Heart right ventricle (tissue), 16 donors: ENCODE results near the gene HES6. TPM values are rescaled to one million over a fixed set of nuclear protein-coding genes. Genes with fewer than 3 reads are reported as not detected.
A peak's percentile ranks its signal among the peaks of the same experiment; 100 is the strongest.

Experiments
- ATAC-seq, 8 donors: fragments of 200-7000 bp; cut with Tn5 transposase; one replicate each; pipeline ENCODE4 v1.9.1; 2020; ENCODE audit warnings: mild to moderate bottlenecking in 8 of 8, moderate library complexity in 8 of 8, moderate number of reproducible peaks in 1 of 8
- DNase-seq, 2 donors: peaks; one replicate each; pipeline ENCODE4 v3.0.0-alpha.2; 2020
- H3K27ac ChIP-seq, 10 donors: fragments of 200-600 bp; sonication (generic) in 2 of 10; one replicate each; pipeline versions ENCODE4 v1.5.0 to v1.8.0; 2020 to 2022; ENCODE audit warnings: mild to moderate bottlenecking in 3 of 10
- H3K27me3 ChIP-seq, 7 donors: fragments of 200-600 bp; one replicate each; pipeline ENCODE4 v1.8.0; 2021 to 2022; ENCODE audit warnings: mild to moderate bottlenecking in 2 of 7
- H3K36me3 ChIP-seq, 9 donors: fragments of 200-600 bp; sonication (generic) in 1 of 9; one replicate each; pipeline versions ENCODE4 v1.5.0 to v1.8.0; 2020 to 2022; ENCODE audit warnings: mild to moderate bottlenecking in 2 of 9
- H3K4me1 ChIP-seq, 9 donors: fragments of 200-600 bp; sonication (generic) in 1 of 9; one replicate each; pipeline versions ENCODE4 v1.5.0 to v1.8.0; 2020 to 2022; ENCODE audit warnings: mild to moderate bottlenecking in 4 of 9
- H3K4me3 ChIP-seq, 10 donors: fragments of 200-600 bp; sonication (generic) in 2 of 10; one replicate each; pipeline versions ENCODE4 v1.5.0 to v1.8.0; 2020 to 2022; ENCODE audit warnings: mild to moderate bottlenecking in 7 of 10, moderate library complexity in 2 of 10
- H3K9me3 ChIP-seq, 11 donors: fragments of 200-600 bp in 10 of 11; sonication (generic) in 2 of 11; one replicate each; pipeline versions ENCODE4 v1.5.0 to v1.8.0; 2013 to 2022; ENCODE audit warnings: mild to moderate bottlenecking in 2 of 11, control low read depth in 1 of 11, moderate library complexity in 1 of 11
- CTCF ChIP-seq, 9 donors: fragments of 200-600 bp; sonication (generic) in 2 of 9; IDR thresholded peaks; one replicate each; pipeline versions ENCODE4 v1.5.0 to v1.8.0; 2021 to 2022; ENCODE audit warnings: antibody characterized with exemption in 9 of 9, mild to moderate bottlenecking in 5 of 9, moderate library complexity in 1 of 9
- WGBS, 2 donors: extraction: QIAGEN DNeasy Blood & Tissue Kit; methylation state at CpG; one replicate each; pipeline ENCODE4 v1.1.7; 2013; ENCODE audit warnings: inconsistent platforms in 1 of 2; 5-methylcytosine and 5-hydroxymethylcytosine counted together
- intact Hi-C, 10 donors: fragments of 100-400 bp; cut with DNase I; formaldehyde crosslinking; loops; one replicate each; pipeline versions ENCODE4 v1.11.1 to v1.14.2; 2022
- polyA plus RNA-seq, 2 donors: library from polyadenylated mRNA; stranded (reverse); fragments of 200-250 nt; gene quantifications; one replicate each; pipeline ENCODE4 v1.2.3, GENCODE V29; 2013
- total RNA-seq, 10 donors: library from RNA; stranded (reverse); fragmentation: NEBNext Ultra II Directional in 3 of 10; extraction: Animal tissue kit (Norgen Biotek cat#: 25700) in 3 of 10; gene quantifications; one replicate each; pipeline versions ENCODE4 v1.2.1 to v1.2.4, GENCODE V29; 2021 to 2023
- donor health status: Arrhythmogenic right ventricular cardiomyopathy.
- donor health status: ischemic (EF 13 %, LVEDD 7.1; RV severe dilation, severe dysfunction).
- donor health status: healthy with polysubstance abuse.
- donor health status: DM: no; HTN: yes; CAD: no.
- donor health status: DM: no; HTN: no; CAD: no.
- donor health status: ischemic (EF 25% LVEDD 6.9; RV normal size, moderate dysfunction).
- donor health status: ischemic (EF 25% LVEDD 5.7; RV mildly dilated, moderate dysfunction).
- donor health status: healthy.
- donor health status: DM: yes; HTN: yes; CAD: no.
- donor health status: Ischemic cardiomyopathy.
- donor health status: ischemic (EF 35%, LVEDD 5.7; RV mildly dilated, moderate dysfunction).
- donor health status: nonischemic (EF 11% LVEDD 7.7; RV severe dilation, severe dysfunction).
- donor health status: DM: yes; HTN: yes; CAD: no.
- donor health status: PGD.
- donor health status: ischemic (EF 29% LVEDD 5.4; RV normal size, mild dysfunction).
- donor health status: nonischemic (EF 23%, LVEDD 6.1; RV moderate dilation, normal function).

HES6 gene
- total and polyA plus RNA-seq, 12 donors, result 1.1 to 6.9 (median 2.1) TPM

DNA sequence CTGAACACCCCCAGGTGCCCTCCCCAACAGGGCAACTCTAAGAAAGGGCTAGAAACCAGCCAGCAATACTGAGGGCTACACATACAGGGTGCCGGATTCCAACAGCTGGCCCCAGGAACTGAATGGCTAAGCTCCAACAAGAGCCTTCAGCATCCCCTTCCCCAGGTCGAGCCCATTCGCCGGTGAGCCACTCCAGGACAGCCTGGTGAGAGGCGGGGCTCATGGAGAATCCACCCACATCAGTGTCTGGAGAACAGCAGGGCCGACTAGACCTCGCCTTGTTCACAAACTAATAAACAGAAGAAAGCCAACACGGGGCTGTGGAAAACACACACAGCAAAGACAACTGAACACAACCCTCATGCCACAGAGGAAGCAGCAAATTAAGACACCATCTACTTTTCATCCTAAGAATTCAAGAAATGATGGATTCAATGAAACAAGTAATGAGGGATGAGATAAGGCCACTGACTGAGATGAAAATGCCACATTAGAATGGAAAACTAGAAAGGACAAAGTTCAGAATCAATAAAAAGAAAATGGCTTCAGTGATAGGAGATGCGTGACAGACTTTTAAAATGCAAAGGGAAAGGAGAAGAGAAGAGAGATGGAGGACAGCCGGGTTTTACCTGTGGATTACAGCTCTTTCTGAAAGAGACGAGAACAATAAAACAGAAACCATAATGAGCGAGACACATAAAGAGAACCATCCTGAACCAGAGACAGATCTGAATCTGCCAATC is 40.4 kb upstream of the HES6 start:
- Histone ChIP-seq H3K27me3 (no peaks in the 10 kb centered on the region), H3K9me3 (no peaks in the 10 kb centered on the region), H3K27ac (no peak overlapping the region), H3K4me3 (no peak overlapping the region), H3K4me1 (peaks cover 0 to 54% (median 27%) of the 10 kb centered on the region in 9 donors), H3K36me3 (peaks cover 0 to 28% (median 17%) of the 10 kb centered on the region in 9 donors)
- intact Hi-C loops, result no loop called here
- DNase-seq, result no peak
- TF ChIP-seq CTCF (IDR thresholded peaks at IDR 0.05), result no peak
- 91 to 95% methylated on average over 12 of the region's 12 CpGs for WGBS, 2 donors
- no peak for ATAC-seq

DNA sequence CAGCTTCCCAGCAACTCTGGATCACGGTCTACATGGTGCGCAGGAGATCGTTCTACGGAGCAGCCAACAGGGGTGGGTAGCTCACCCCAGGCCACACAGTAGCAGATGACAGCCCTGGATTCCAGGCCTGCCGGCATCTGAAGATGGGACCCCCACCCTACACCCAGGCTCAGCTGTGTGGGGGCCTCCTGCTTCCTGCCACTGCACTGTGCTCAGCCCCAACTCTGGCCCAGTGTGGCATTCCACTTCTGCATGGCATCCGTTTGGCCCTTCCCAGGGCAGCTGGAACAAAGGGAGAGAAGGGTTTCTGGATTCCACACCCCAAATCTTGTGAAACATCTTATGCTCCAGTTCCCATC is 39.5 kb upstream of the HES6 start:
- Histone ChIP-seq H3K4me3 (no peak overlapping the region), H3K27me3 (no peaks in the 10 kb centered on the region), H3K36me3 (peaks cover 0 to 38% (median 24%) of the 10 kb centered on the region in 9 donors), H3K9me3 (no peaks in the 10 kb centered on the region), H3K4me1 (peaks cover 0 to 46% (median 18%) of the 10 kb centered on the region in 9 donors), H3K27ac (no peak overlapping the region)
- TF ChIP-seq CTCF (IDR thresholded peaks at IDR 0.05), result no peak
- DNase-seq (no peak), ATAC-seq (peak in 1 of 8 donors; percentile 4)
- WGBS, 2 donors, result 87 to 94% methylated on average over 6 of the region's 6 CpGs
- intact Hi-C loops, result no loop called here

- ATAC-seq (peak in 4 of 8 donors; percentile 12 to 31 (median 21)), DNase-seq (no peak)
- no peaks in the 10 kb centered on the region for H3K9me3 ChIP-seq
- no peak overlapping the region for H3K4me3 ChIP-seq
- WGBS, 2 donors, result 61 to 67% methylated on average over 9 of the region's 9 CpGs
- H3K27me3 ChIP-seq, result no peaks in the 10 kb centered on the region
- H3K36me3 ChIP-seq, result peaks cover 0 to 43% (median 27%) of the 10 kb centered on the region in 9 donors
- intact Hi-C loops, result no loop called here
- peaks cover 0 to 42% (median 17%) of the 10 kb centered on the region in 9 donors for H3K4me1 ChIP-seq
- TF ChIP-seq CTCF (IDR thresholded peaks at IDR 0.05), result no peak
- no peak overlapping the region for H3K27ac ChIP-seq
These were observed 38.9 kb upstream of the HES6 start for GRCh38 chr2:238278626-238279323.

- no peak for TF ChIP-seq CTCF (IDR thresholded peaks at IDR 0.05)
- H3K27ac ChIP-seq, result no peak overlapping the region
- H3K36me3 ChIP-seq, result peaks cover 0 to 52% (median 32%) of the 10 kb centered on the region in 9 donors
- no peaks in the 10 kb centered on the region for H3K9me3 ChIP-seq
- H3K4me1 ChIP-seq, result peaks cover 0 to 31% (median 7%) of the 10 kb centered on the region in 9 donors
- ATAC-seq (no peak), DNase-seq (no peak)
- WGBS, 2 donors, result 89 to 92% methylated on average over 15 of the region's 15 CpGs
- intact Hi-C loops, result no loop called here
- H3K27me3 ChIP-seq, result no peaks in the 10 kb centered on the region
- no peak overlapping the region for H3K4me3 ChIP-seq
These were observed 37.9 kb upstream of the HES6 start for GRCh38 chr2:238277695-238278094.
